IPS-20b (cell line): ENCODE data around the gene PAOX.
A peak's percentile ranks its signal among the peaks of the same experiment; 100 is the strongest.

Source experiments
- H3K27ac ChIP-seq: one replicate; pipeline ENCODE4 v1.5.1; 2013; ENCODE audit warnings: low read length
- H3K27me3 ChIP-seq: 2 replicates; pipeline ENCODE4 v1.6.1; 2013; ENCODE audit warnings: mild to moderate bottlenecking, low read length, inconsistent platforms; ENCODE audit not compliant: insufficient read depth
- H3K36me3 ChIP-seq: 2 replicates; pipeline ENCODE4 v1.6.1; 2013; ENCODE audit warnings: low read depth, mild to moderate bottlenecking, inconsistent platforms, low read length, moderate library complexity; ENCODE audit not compliant: insufficient read depth
- H3K4me1 ChIP-seq: 2 replicates; pipeline ENCODE4 v1.6.1; 2013; ENCODE audit warnings: mild to moderate bottlenecking, control low read depth, inconsistent platforms, low read length, moderate library complexity; ENCODE audit not compliant: insufficient read depth
- H3K4me3 ChIP-seq: 2 replicates; pipeline ENCODE4 v1.5.1; 2013; ENCODE audit warnings: mild to moderate bottlenecking, low read length, inconsistent platforms
- H3K9ac ChIP-seq: 2 replicates; pipeline ENCODE4 v1.6.1; 2013; ENCODE audit warnings: low read depth, mild to moderate bottlenecking, inconsistent platforms, low read length, moderate library complexity
- H3K9me3 ChIP-seq: 2 replicates; pipeline ENCODE4 v1.6.1; 2013; ENCODE audit warnings: mild to moderate bottlenecking, low read depth, low read length, inconsistent platforms; ENCODE audit not compliant: insufficient read depth

PAOX gene

DNA sequence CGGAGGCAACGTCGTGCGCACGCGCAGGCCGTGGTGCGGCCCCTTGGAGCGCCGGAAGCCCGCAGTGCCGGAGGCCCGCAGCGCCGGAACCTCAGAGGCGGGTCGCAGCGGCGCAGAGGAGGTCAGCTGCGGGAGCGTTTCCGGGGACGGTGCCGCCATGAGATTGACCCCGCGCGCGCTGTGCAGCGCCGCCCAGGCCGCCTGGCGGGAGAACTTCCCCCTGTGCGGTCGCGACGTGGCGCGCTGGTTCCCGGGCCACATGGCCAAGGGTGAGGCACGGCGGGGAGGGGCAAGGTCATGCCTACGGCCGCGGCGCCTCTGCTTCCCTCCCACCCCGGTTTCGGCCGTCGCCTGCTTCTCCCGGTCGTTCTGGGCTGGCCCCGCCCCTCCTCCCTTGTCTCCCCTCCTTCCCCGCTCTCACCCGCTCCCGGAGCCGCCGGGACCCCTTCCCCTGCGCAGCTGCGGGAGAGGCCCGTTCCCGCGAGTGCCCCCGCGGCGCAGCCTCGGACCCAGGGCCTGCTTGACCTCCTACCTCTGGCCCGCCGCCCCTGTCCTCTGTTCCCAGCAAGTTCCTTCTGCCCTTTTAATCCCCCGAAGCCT lies 15.1 kb downstream of the PAOX start, which contains the start of gene MTG1:
Gene MTG1 (plus strand): TSS at position 94 of the 600 bp plus-strand sequence. CDS start 64 bp downstream, at position 158.
- Histone ChIP-seq H3K27ac (peak within 1 kb of the TSS; percentile 61), H3K9ac (peak within 1 kb of the TSS; percentile 93), H3K4me1 (no peaks in the 10 kb centered on the region)

DNA sequence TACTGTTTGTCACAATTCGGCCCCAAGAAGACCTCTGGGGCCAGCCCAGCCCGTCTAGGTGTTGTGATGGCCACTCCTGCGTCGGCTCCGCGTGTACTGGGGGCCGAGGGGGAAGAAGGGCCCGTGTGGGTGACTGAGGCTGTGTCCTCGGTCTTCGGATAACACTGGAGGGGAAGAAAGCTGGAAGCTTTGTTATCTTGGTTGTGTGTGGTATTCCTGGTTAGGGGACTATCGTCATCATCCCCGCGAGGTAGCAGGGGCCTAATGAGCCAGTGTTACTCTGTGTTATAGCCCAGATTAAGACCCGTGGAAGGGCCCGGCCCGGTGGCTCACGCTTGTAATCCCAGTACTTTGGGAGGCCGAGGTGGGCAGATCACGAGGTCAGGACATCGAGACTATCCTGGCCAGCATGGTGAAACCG lies 15.7 kb downstream of the PAOX start:
- Histone ChIP-seq H3K9me3 (no peaks in the 10 kb centered on the region), H3K9ac (peak overlapping the region; percentile 93), H3K4me1 (no peaks in the 10 kb centered on the region), H3K27ac (peak overlapping the region; percentile 61), H3K4me3 (peak overlapping the region; percentile 99), H3K36me3 (peaks cover 39% of the 10 kb centered on the region), H3K27me3 (no peaks in the 10 kb centered on the region)

More for the DNA sequence above, 15.1 kb downstream of the PAOX start, which contains the start of gene MTG1:
- H3K9me3 ChIP-seq, result no peaks in the 10 kb centered on the region
- peak within 1 kb of the TSS; percentile 99 for H3K4me3 ChIP-seq
- peaks cover 33% of the 10 kb centered on the region for H3K36me3 ChIP-seq
- H3K27me3 ChIP-seq, result no peaks in the 10 kb centered on the region

DNA sequence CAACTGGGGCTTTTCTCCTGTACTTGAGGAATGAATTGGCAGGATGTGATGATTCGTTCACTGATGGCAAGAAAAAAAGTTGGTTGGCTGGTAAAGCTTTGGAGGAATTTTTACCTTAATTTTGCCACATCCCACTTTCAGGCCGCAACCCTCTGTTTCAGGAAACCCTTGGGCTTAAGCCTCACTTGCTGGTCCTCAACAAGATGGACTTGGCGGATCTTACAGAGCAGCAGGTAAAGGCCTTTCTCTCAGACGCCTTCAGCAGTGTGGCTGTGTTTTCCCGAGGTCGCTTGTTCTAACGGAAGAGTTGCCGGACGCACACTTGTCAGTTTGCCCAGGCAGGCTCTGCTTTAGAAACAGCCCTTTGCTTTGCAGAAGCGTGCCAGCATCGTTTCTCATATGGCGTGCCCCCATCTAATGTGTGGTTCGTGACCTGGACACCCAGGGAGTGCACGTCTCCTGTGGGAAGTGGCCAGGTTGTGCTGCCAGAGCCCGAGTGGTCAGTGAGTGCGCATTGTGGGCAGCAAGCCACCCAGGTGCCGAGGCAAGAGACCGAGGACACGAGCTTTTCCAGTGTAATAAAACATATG lies 17.1 kb downstream of the PAOX start:
- H3K9me3 ChIP-seq, result no peaks in the 10 kb centered on the region
- H3K4me1 ChIP-seq, result no peaks in the 10 kb centered on the region
- no peak overlapping the region for H3K9ac ChIP-seq
- peaks cover 53% of the 10 kb centered on the region for H3K36me3 ChIP-seq
- H3K27me3 ChIP-seq, result no peaks in the 10 kb centered on the region
- H3K27ac ChIP-seq, result no peak overlapping the region
- H3K4me3 ChIP-seq, result no peak overlapping the region

DNA sequence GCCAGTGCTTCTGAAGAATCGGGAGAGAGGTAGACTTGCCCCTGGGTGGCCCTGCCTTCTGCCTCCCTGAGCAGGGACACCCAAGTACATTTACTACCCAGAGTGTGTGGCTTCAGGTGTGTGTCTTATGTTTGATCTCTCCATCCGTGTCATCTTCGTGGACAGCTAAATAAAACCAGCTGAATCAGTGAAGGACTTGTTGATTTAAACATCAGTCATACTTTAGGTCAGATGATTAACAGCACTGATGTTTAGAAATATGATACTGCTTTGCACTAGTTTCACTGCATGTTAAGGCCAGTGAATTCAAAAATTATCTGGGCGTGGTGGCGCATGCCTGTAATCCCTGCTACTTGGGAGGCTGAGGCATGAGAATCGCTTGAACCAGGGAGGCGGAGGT lies 18.9 kb downstream of the PAOX start:
- H3K27ac ChIP-seq, result no peak overlapping the region
- H3K9me3 ChIP-seq, result no peaks in the 10 kb centered on the region
- H3K36me3 ChIP-seq, result peaks cover 70% of the 10 kb centered on the region
- H3K4me3 ChIP-seq, result no peak overlapping the region
- no peaks in the 10 kb centered on the region for H3K4me1 ChIP-seq
- H3K27me3 ChIP-seq, result no peaks in the 10 kb centered on the region
- no peak overlapping the region for H3K9ac ChIP-seq

DNA sequence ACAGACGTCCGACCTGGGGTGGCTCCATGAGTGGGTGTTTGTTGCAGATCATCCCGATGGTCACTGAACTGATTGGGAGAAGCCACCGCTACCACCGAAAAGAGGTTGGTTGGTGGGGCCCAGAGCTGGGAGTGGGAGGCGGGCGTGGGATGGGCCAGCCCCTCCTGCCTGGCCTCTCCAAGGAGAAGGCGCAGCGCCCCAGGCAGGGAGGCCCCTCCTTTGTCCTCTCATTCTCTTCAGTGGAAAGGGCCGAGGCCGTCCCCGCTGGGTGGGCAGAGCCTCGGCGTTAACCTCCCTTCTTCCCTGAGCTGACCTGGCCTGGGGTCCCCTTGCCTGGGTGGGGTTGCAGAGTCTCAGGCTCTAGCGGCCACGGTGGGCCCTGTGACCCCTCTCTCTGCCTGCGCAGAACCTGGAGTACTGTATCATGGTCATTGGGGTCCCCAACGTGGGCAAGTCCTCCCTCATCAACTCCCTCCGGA lies 20.1 kb downstream of the PAOX start:
- H3K9ac ChIP-seq, result no peak overlapping the region
- no peak overlapping the region for H3K4me3 ChIP-seq
- H3K27ac ChIP-seq, result no peak overlapping the region
- H3K36me3 ChIP-seq, result peaks cover 78% of the 10 kb centered on the region
- H3K27me3 ChIP-seq, result no peaks in the 10 kb centered on the region
- H3K4me1 ChIP-seq, result no peaks in the 10 kb centered on the region
- no peaks in the 10 kb centered on the region for H3K9me3 ChIP-seq

DNA sequence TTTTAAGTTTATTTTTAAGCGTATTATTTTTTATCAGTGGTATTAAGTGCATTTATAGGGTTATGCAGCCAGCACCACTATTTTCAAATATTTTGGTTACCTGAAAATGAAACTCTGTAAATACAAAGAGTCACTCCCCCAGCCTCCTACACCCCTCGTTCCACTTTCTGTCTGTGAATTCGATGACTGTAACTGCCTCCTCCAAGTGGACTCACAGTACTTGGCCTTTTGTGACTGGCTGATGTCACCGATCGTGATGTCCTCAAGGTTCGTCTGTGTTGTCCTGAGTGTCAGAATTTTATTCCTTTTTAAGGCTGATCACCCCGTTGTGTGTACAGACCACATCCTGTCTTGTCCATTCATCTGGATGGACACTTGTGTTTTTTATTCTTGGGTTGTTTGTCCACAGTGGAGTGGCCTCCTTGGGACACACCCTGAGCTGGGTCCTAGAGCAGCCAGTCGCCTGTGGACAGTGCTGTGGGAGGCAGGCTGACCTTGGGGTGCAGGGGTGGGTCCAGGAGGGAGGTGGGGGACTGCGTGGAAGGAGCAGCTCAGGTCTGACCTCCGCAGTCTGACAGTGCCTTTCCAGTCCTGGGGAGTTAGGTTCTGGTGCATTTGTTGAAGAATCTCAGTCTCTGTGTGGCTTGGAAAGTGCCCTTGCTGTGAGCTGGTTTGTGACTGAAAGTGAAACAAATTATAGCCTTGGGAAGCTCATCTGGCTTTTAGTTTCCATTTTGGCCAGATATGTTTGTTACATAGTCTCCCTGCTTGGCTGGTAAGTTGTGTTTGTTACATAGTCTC lies 21.8 kb downstream of the PAOX start:
- H3K36me3 ChIP-seq, result peaks cover 89% of the 10 kb centered on the region
- H3K9ac ChIP-seq, result no peak overlapping the region
- H3K4me1 ChIP-seq, result no peaks in the 10 kb centered on the region
- no peaks in the 10 kb centered on the region for H3K27me3 ChIP-seq
- H3K9me3 ChIP-seq, result no peaks in the 10 kb centered on the region
- no peak overlapping the region for H3K27ac ChIP-seq
- no peak overlapping the region for H3K4me3 ChIP-seq

- Histone ChIP-seq H3K4me3 (no peak overlapping the region), H3K27ac (no peak overlapping the region), H3K27me3 (no peaks in the 10 kb centered on the region), H3K36me3 (peaks cover 85% of the 10 kb centered on the region), H3K9ac (no peak overlapping the region), H3K4me1 (no peaks in the 10 kb centered on the region), H3K9me3 (no peaks in the 10 kb centered on the region)
These were observed 22.4 kb downstream of the PAOX start for GRCh38 chr10:133401500-133401899.

DNA sequence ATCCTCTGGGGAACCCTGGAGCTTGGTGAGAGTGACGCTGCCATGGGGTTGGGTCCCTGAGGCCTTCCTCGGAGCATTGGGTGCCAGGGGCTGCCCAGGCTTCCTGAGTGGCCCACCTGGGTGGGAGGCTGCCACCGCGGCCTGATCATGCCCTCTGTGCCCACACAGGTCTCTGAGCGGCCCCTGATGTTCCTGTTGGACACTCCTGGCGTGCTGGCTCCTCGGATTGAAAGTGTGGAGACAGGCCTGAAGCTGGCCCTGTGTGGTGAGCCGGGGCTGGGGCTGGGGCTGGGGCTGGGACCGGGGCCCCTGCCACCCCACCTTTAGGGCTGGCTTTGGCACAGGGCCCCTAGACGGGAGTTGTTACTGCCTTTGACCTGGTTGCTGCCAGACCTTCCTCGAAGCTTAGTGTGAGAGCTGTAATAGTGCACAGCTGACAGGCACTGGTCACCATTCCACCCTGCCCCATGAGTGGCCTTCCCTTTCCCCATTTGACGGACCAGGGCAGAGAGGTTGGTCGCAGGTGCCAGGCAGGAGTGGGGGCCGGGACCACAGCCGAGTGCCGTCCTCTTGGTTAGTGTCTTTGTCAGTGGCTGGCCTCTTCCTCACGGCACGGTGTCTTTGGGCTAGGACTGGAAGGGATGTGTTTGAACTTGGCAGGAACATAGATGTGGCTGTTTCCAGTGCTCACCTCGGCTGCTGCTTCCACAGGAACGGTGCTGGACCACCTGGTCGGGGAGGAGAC lies 23.1 kb downstream of the PAOX start:
- H3K9ac ChIP-seq, result no peak overlapping the region
- no peaks in the 10 kb centered on the region for H3K27me3 ChIP-seq
- H3K4me1 ChIP-seq, result no peaks in the 10 kb centered on the region
- peaks cover 86% of the 10 kb centered on the region for H3K36me3 ChIP-seq
- no peak overlapping the region for H3K4me3 ChIP-seq
- H3K27ac ChIP-seq, result no peak overlapping the region
- no peaks in the 10 kb centered on the region for H3K9me3 ChIP-seq

DNA sequence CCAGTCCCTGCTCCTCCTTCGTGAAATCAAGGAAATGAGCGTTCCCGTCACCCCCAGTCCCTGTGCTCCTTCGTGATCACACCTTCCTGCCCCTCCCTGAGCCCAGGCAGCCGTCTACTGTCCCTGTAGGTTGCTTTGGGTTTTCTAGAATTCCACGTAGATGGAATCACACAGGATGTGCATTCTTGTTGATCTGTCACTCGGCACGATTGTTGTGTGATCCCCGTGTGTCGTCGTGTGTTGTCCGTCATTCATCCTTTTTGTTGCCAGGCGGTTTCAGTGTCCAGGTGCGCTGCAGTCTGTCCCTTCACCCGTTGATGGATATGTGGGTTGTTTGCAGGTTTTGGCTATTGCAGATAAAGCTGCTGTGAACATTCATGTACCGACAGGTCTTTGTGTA lies 24.3 kb downstream of the PAOX start:
- Histone ChIP-seq H3K4me3 (no peak overlapping the region), H3K9ac (no peak overlapping the region), H3K27ac (no peak overlapping the region), H3K4me1 (no peaks in the 10 kb centered on the region), H3K36me3 (peaks cover 85% of the 10 kb centered on the region), H3K27me3 (no peaks in the 10 kb centered on the region), H3K9me3 (no peaks in the 10 kb centered on the region)

DNA sequence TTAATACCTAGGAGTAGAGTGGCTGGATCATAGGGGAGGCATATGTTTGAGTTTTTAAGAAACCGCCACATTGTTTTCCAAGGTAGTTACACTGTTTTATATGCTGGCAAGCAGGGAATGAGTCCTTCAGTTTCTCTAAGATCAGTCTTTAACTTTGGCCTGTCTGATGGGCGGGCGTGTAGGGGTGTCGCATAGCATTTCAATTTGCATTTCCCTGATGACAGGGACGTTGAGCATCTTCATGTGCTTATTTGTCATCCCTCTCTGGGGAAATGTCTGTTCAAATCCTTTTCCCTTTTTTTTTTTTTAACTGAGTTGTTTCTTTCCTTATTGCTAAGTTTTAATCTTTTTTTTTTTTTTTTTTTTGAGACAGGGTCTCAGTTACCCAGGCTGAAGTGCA lies 24.7 kb downstream of the PAOX start:
- Histone ChIP-seq H3K4me3 (no peak overlapping the region), H3K9me3 (no peaks in the 10 kb centered on the region), H3K27me3 (no peaks in the 10 kb centered on the region), H3K4me1 (no peaks in the 10 kb centered on the region), H3K27ac (no peak overlapping the region), H3K36me3 (peaks cover 84% of the 10 kb centered on the region), H3K9ac (no peak overlapping the region)

- Histone ChIP-seq H3K27me3 (no peaks in the 10 kb centered on the region), H3K9ac (no peak overlapping the region), H3K4me3 (no peak overlapping the region), H3K9me3 (0 out of 2 replicates have a peak, but pooled peaks cover 3% of the 10 kb centered on the region), H3K27ac (no peak overlapping the region), H3K36me3 (peaks cover 84% of the 10 kb centered on the region), H3K4me1 (no peaks in the 10 kb centered on the region)
These were observed 26.2 kb downstream of the PAOX start for GRCh38 chr10:133405272-133405671.
